ENCODE results near the gene HMGN1. TPM values are rescaled to one million over a fixed set of nuclear protein-coding genes. Genes with fewer than 3 reads are reported as not detected.

Gene HMGN1
- total RNA-seq, 1 experiment from 2014 or later, result 293 TPM

DNA sequence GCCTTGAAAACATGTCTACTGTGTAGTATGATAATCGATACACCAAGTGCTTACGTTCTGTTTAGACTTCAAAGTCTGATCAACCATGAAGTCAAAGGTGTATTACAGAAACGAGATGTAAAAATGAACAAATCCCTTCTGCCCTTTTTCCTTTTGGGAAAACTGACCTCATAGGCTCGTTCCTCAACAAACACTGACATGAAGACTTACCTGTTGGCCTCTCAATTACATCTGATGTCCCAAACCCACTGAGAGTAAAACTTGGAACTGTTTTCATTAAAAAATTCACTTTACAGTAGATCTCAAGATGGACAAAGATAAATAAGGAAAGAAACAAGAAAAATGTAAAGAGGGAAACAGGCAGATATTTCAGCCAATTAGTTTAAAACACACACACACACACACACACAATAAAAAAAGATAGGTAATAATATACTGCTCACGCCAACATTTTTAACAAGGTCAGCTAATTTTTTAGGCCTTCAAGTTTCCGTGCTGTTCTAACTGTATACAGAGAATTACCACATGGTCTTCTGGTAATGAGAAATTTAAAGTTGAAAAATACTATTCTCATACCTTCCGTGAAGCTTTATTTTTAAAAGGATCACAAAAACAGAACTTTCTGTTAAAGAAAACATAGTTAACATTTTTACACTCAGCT, 2.1 kb downstream of the HMGN1 start:
- intact Hi-C loops (cut with micrococcal nuclease; ENCODE audit: unreplicated experiment) (no loop called here), in situ Hi-C loops (cut with HindIII; ENCODE audit: low pct_unique_long_range_greater_than_20kb, low sequenced_read_pairs) (no loop called here)
- peaks cover 9% of the 10 kb centered on the region for H3K4me1 ChIP-seq (ENCODE audit: control insufficient read depth, insufficient read depth, low read length)
- peak overlapping the region; percentile 82; the same call in 1 of the 2 replicates for H3K27ac ChIP-seq (ENCODE audit: low read length)
- H3K27me3 ChIP-seq (ENCODE audit: control insufficient read depth, insufficient read depth, low read length), result no peaks in the 10 kb centered on the region
- BruUV-seq (replicated peaks), result no TSS peak
- DNase-seq (ENCODE audit: low read depth, low spot score) (no peak), ATAC-seq (no peak)
- peaks cover 40% of the 10 kb centered on the region for H3K36me3 ChIP-seq (ENCODE audit: control insufficient read depth, insufficient read depth, low read length)
- peak overlapping the region; percentile 0 to 72; a peak in 3 of 4 replicates for H3K4me3 ChIP-seq (ENCODE audit: low read depth in 2 of 2, low read length in 2 of 2)
- TF ChIP-seq, protein P1, sequence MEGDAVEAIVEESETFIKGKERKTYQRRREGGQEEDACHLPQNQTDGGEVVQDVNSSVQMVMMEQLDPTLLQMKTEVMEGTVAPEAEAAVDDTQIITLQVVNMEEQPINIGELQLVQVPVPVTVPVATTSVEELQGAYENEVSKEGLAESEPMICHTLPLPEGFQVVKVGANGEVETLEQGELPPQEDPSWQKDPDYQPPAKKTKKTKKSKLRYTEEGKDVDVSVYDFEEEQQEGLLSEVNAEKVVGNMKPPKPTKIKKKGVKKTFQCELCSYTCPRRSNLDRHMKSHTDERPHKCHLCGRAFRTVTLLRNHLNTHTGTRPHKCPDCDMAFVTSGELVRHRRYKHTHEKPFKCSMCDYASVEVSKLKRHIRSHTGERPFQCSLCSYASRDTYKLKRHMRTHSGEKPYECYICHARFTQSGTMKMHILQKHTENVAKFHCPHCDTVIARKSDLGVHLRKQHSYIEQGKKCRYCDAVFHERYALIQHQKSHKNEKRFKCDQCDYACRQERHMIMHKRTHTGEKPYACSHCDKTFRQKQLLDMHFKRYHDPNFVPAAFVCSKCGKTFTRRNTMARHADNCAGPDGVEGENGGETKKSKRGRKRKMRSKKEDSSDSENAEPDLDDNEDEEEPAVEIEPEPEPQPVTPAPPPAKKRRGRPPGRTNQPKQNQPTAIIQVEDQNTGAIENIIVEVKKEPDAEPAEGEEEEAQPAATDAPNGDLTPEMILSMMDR (IDR thresholded peaks at IDR 0.05), result no peak
- TF ChIP-seq TCF7L2 (IDR thresholded peaks at IDR 0.05; ENCODE audit: low read depth, low read length) (no peak), SIN3A (IDR thresholded peaks at IDR 0.05; ENCODE audit: borderline replicate concordance, insufficient read depth, low read depth, low read length) (no peak), POLR2AphosphoS5 (IDR thresholded peaks at IDR 0.05; ENCODE audit: low read depth, low read length) (no peak)
- TF ChIP-seq, protein P2, sequence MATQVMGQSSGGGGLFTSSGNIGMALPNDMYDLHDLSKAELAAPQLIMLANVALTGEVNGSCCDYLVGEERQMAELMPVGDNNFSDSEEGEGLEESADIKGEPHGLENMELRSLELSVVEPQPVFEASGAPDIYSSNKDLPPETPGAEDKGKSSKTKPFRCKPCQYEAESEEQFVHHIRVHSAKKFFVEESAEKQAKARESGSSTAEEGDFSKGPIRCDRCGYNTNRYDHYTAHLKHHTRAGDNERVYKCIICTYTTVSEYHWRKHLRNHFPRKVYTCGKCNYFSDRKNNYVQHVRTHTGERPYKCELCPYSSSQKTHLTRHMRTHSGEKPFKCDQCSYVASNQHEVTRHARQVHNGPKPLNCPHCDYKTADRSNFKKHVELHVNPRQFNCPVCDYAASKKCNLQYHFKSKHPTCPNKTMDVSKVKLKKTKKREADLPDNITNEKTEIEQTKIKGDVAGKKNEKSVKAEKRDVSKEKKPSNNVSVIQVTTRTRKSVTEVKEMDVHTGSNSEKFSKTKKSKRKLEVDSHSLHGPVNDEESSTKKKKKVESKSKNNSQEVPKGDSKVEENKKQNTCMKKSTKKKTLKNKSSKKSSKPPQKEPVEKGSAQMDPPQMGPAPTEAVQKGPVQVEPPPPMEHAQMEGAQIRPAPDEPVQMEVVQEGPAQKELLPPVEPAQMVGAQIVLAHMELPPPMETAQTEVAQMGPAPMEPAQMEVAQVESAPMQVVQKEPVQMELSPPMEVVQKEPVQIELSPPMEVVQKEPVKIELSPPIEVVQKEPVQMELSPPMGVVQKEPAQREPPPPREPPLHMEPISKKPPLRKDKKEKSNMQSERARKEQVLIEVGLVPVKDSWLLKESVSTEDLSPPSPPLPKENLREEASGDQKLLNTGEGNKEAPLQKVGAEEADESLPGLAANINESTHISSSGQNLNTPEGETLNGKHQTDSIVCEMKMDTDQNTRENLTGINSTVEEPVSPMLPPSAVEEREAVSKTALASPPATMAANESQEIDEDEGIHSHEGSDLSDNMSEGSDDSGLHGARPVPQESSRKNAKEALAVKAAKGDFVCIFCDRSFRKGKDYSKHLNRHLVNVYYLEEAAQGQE (IDR thresholded peaks at IDR 0.05; ENCODE audit: insufficient read depth in 1 of 2, low read depth in 2 of 2, low read length in 1 of 2), result no peak
- CTCF ChIA-PET, result no interaction called here
- no peaks in the 10 kb centered on the region for H3K9me3 ChIP-seq (ENCODE audit: control insufficient read depth, insufficient read depth, low read depth, low read length)
- POLR2A ChIA-PET, result interaction anchor here (0.6 kb wide), 1 partner anchor 42 kb away, joined by 10 read pairs; no protein-coding TSS in a partner anchor

DNA sequence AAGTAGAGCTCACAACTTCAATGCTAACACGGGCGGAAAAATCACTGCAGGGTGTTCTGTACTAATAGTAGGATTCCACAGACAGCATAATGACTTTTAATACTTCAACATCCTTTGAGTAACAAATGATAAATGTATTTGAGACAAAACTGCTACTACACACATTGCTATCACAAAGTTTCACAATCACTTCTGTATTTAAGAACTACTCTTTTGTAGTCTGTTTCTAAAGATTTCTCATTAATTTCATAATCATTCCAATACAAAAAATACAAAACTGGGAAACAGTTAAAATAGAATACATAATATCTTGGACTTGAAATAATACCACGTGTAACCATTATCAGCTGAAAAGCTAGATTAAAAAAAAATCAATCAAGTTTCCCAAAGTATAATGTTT, 2.7 kb downstream of the HMGN1 start:
- Histone ChIP-seq H3K27me3 (ENCODE audit: control insufficient read depth, insufficient read depth, low read length) (no peaks in the 10 kb centered on the region), H3K4me1 (ENCODE audit: control insufficient read depth, insufficient read depth, low read length) (peaks cover 9% of the 10 kb centered on the region), H3K4me3 (ENCODE audit: low read depth in 2 of 2, low read length in 2 of 2) (peak overlapping the region in 1 of 2 experiments; percentile 72; a peak in 2 of 4 replicates), H3K36me3 (ENCODE audit: control insufficient read depth, insufficient read depth, low read length) (peaks cover 40% of the 10 kb centered on the region), H3K27ac (ENCODE audit: low read length) (no peak overlapping the region), H3K9me3 (ENCODE audit: control insufficient read depth, insufficient read depth, low read depth, low read length) (no peaks in the 10 kb centered on the region)
- POLR2A ChIA-PET, result interaction anchor here (0.6 kb wide), 1 partner anchor 41 kb away, joined by 10 read pairs; no protein-coding TSS in a partner anchor
- TF ChIP-seq, protein P2 (IDR thresholded peaks at IDR 0.05; ENCODE audit: insufficient read depth in 1 of 2, low read depth in 2 of 2, low read length in 1 of 2), result no peak
- TF ChIP-seq SIN3A (IDR thresholded peaks at IDR 0.05; ENCODE audit: borderline replicate concordance, insufficient read depth, low read depth, low read length), result no peak
- TF ChIP-seq, protein P1 (IDR thresholded peaks at IDR 0.05), result no peak
- no peak for TF ChIP-seq POLR2AphosphoS5 (IDR thresholded peaks at IDR 0.05; ENCODE audit: low read depth, low read length)
- TF ChIP-seq TCF7L2 (IDR thresholded peaks at IDR 0.05; ENCODE audit: low read depth, low read length), result no peak
- in situ Hi-C loops (cut with HindIII; ENCODE audit: low pct_unique_long_range_greater_than_20kb, low sequenced_read_pairs) (no loop called here), intact Hi-C loops (cut with micrococcal nuclease; ENCODE audit: unreplicated experiment) (no loop called here)
- ATAC-seq (no peak), DNase-seq (ENCODE audit: low read depth, low spot score) (no peak)
- CTCF ChIA-PET, result no interaction called here
- no TSS peak for BruUV-seq (replicated peaks)

Measured in Panc1 (cell line).